GM12891 (cell line): ENCODE results near the gene BAHD1.

Experiments used
- POLR2A ChIP-seq: IDR thresholded peaks from 2 replicates; pipeline ENCODE4 v1.6.1; 2011; ENCODE audit warnings: low read depth, low read length, control low read depth
- POLR2AphosphoS5 ChIP-seq: IDR thresholded peaks from 2 replicates; pipeline ENCODE4 v1.6.1; 2011; ENCODE audit warnings: low read depth, low read length, control low read depth

DNA sequence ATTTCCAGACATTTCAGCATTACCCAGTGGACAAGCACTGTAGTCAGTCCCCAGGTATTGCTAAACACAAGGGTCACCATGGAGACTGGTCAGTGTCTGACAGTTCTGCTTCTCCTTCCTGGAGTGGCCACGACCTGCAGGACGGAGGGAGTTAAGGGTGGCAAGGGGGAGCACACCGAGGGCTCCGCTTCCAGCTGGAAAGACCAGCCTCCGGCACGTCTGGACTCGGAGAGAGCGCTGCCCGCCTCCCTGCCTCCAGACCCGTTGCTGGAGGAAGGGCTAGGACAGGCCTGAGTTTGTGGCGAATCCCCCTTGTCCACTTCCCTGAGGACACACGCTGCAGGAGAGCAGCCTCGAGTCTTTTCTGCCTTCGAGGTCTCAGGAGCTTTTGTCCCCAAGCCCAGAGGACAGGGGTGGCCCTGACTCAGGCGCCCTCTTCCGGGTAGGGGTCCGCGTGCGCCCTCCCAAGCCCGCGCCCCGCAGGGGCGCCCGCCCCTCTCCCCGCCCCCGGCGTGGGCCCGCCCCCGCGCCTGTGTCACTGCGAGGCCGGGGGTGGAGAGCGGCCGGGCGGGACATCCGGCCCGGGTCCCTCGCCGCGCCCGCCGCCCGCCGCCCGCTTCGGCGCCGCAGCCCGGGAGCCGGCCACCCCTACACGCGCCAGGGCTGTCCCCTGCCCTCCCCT, 29.8 kb downstream of the BAHD1 start, which contains the start of gene CHST14:
- TF ChIP-seq POLR2AphosphoS5 (no peak), POLR2A (no peak; the same call in 1 of the 2 replicates)
